SU-DHL-6 (cell line): ENCODE data around the gene PDE9A.

Experiments
- CTCF ChIP-seq: fragments of 200-600 bp; sonication (generic); IDR thresholded peaks from one replicate; pipeline ENCODE4 v1.5.1; 2017; ENCODE audit warnings: antibody characterized with exemption, mild to moderate bottlenecking, low read length, moderate library complexity; ENCODE audit not compliant: insufficient read depth, poor library complexity, severe bottlenecking
- EZH2phosphoT487 ChIP-seq: fragments of 200-600 bp; sonication (generic), shearing (Covaris generic); conservative IDR thresholded peaks from 2 replicates; pipeline ENCODE4 v1.6.1; 2018; ENCODE audit warnings: mild to moderate bottlenecking, antibody characterized with exemption, low read length, moderate library complexity, mixed read lengths

GRCh38 chr21:42819861-42820615 lies 166.6 kb downstream of the PDE9A start:
- no peak for TF ChIP-seq CTCF
- TF ChIP-seq EZH2phosphoT487: no peak
